ENCODE measurements around the gene TOE1.

DNA sequence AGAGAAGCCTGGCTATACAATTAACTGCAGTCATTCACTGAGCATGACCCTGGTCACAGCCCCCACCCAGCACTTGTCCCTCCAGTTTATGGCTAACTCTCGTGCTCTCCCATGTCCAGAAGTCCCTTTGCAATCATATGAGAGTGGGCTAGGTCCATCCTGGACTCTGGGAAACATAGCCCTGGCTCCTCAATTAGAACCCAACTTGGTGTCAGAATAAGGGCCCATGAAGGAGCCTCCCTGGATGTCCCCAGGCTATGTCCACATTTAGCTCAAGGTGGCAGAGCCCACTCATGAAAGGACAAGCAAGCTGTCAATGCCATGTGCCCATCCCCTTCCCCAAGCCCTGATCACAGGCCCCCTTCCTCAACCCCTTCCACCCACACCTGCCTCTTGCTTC lies 40.7 kb upstream of the TOE1 start:
- TF ChIP-seq, protein P1, sequence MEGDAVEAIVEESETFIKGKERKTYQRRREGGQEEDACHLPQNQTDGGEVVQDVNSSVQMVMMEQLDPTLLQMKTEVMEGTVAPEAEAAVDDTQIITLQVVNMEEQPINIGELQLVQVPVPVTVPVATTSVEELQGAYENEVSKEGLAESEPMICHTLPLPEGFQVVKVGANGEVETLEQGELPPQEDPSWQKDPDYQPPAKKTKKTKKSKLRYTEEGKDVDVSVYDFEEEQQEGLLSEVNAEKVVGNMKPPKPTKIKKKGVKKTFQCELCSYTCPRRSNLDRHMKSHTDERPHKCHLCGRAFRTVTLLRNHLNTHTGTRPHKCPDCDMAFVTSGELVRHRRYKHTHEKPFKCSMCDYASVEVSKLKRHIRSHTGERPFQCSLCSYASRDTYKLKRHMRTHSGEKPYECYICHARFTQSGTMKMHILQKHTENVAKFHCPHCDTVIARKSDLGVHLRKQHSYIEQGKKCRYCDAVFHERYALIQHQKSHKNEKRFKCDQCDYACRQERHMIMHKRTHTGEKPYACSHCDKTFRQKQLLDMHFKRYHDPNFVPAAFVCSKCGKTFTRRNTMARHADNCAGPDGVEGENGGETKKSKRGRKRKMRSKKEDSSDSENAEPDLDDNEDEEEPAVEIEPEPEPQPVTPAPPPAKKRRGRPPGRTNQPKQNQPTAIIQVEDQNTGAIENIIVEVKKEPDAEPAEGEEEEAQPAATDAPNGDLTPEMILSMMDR (IDR thresholded peaks at IDR 0.05; ENCODE audit: insufficient read depth, low read length), result no peak
- TF ChIP-seq, protein P2, sequence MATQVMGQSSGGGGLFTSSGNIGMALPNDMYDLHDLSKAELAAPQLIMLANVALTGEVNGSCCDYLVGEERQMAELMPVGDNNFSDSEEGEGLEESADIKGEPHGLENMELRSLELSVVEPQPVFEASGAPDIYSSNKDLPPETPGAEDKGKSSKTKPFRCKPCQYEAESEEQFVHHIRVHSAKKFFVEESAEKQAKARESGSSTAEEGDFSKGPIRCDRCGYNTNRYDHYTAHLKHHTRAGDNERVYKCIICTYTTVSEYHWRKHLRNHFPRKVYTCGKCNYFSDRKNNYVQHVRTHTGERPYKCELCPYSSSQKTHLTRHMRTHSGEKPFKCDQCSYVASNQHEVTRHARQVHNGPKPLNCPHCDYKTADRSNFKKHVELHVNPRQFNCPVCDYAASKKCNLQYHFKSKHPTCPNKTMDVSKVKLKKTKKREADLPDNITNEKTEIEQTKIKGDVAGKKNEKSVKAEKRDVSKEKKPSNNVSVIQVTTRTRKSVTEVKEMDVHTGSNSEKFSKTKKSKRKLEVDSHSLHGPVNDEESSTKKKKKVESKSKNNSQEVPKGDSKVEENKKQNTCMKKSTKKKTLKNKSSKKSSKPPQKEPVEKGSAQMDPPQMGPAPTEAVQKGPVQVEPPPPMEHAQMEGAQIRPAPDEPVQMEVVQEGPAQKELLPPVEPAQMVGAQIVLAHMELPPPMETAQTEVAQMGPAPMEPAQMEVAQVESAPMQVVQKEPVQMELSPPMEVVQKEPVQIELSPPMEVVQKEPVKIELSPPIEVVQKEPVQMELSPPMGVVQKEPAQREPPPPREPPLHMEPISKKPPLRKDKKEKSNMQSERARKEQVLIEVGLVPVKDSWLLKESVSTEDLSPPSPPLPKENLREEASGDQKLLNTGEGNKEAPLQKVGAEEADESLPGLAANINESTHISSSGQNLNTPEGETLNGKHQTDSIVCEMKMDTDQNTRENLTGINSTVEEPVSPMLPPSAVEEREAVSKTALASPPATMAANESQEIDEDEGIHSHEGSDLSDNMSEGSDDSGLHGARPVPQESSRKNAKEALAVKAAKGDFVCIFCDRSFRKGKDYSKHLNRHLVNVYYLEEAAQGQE (IDR thresholded peaks at IDR 0.05; ENCODE audit: insufficient replicate concordance, low read depth), result no peak
- no peak for TF ChIP-seq POLR2AphosphoS5 (IDR thresholded peaks at IDR 0.05; ENCODE audit: low read depth)
- no peak for TF ChIP-seq GABPA (IDR thresholded peaks at IDR 0.05; ENCODE audit: low read depth)
